Central memory CD8-positive, alpha-beta T cell (primary cell): ENCODE measurements around the gene TPCN2.

Source experiments
- ATAC-seq: fragments of 150-1000 bp; cut with Tn5 transposase; replicated peaks from 2 replicates; pipeline ENCODE4 v1.10.0; 2022; ENCODE audit warnings: mild to moderate bottlenecking, moderate FRiP score, moderate number of reproducible peaks; ENCODE audit not compliant: poor library complexity, severe bottlenecking; ENCODE audit errors: extremely low read depth
- DNase-seq, 2 donors: peaks; one replicate each; pipeline ENCODE4 v3.0.0; 2021; ENCODE audit warnings: low spot score in 2 of 2
- H3K27ac Mint-ChIP-seq: one replicate; pipeline ENCODE4 v1.8.0; 2022; ENCODE audit warnings: low read depth, mild to moderate bottlenecking, moderate library complexity, mixed read lengths
- H3K27me3 Mint-ChIP-seq: one replicate; pipeline ENCODE4 v1.8.0; 2022; ENCODE audit warnings: mixed read lengths
- H3K36me3 Mint-ChIP-seq: one replicate; pipeline ENCODE4 v1.8.0; 2022; ENCODE audit warnings: mild to moderate bottlenecking, moderate library complexity, mixed read lengths; ENCODE audit not compliant: insufficient read depth
- H3K4me1 Mint-ChIP-seq: one replicate; pipeline ENCODE4 v1.8.0; 2022; ENCODE audit warnings: mixed read lengths
- H3K4me3 Mint-ChIP-seq: one replicate; pipeline ENCODE4 v1.8.0; 2022; ENCODE audit warnings: mild to moderate bottlenecking, moderate library complexity, mixed read lengths
- H3K9me3 Mint-ChIP-seq: one replicate; pipeline ENCODE4 v1.8.0; 2022; ENCODE audit warnings: mixed read lengths

Gene TPCN2

DNA sequence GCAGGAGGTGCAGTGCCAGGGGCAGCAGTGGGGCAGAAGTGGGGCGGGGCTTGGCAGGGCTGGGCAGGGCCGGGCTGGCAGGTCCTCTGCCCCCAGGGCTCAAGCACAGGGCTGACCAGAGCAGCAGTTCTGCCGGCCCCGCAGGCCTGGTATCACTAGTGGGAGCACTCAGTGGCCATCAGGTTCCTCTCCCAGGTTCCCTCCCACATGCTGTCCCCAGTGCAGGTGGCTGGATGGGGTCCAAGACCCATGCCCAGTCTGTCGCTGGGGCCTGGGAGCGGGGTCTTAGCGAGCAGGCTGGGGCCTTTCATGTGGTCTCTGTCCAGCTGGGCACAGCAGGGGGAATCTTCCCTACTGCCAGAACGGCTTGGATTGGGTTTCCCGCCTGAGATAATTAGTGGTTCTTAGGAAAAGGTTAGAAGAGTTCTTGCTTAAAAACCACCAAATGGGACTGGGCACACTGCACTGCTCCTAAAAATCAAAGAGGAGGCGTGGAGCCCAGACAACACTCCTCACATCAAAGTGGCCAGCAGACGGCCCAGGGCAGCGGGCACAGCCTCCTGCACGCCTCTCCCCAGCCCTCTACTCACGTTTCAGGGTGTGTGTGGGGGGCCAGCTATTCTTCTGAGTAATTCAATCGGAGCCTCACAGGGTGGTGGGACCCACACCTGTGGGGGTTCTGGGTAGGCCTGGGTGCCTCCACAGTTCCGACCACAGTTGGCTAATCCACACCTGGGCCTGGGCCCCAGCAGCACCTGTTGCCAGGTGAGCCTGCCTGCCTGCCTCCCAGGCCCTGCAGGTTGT lies 45.6 kb downstream of the TPCN2 start:
- H3K4me3 Mint-ChIP-seq, result no peak overlapping the region
- no peak for ATAC-seq
- H3K36me3 Mint-ChIP-seq, result peaks cover 2% of the 10 kb centered on the region
- no peak for DNase-seq
- no peak overlapping the region for H3K27ac Mint-ChIP-seq
- H3K9me3 Mint-ChIP-seq, result no peaks in the 10 kb centered on the region
- no peaks in the 10 kb centered on the region for H3K27me3 Mint-ChIP-seq
- no peaks in the 10 kb centered on the region for H3K4me1 Mint-ChIP-seq

GRCh38 chr11:69094915-69095290 lies 46.2 kb downstream of the TPCN2 start:
- no peak overlapping the region for H3K4me3 Mint-ChIP-seq
- no peak for ATAC-seq
- no peaks in the 10 kb centered on the region for H3K4me1 Mint-ChIP-seq
- H3K36me3 Mint-ChIP-seq, result peaks cover 2% of the 10 kb centered on the region
- H3K9me3 Mint-ChIP-seq, result no peaks in the 10 kb centered on the region
- H3K27me3 Mint-ChIP-seq, result no peaks in the 10 kb centered on the region
- H3K27ac Mint-ChIP-seq, result no peak overlapping the region
- no peak for DNase-seq

DNA sequence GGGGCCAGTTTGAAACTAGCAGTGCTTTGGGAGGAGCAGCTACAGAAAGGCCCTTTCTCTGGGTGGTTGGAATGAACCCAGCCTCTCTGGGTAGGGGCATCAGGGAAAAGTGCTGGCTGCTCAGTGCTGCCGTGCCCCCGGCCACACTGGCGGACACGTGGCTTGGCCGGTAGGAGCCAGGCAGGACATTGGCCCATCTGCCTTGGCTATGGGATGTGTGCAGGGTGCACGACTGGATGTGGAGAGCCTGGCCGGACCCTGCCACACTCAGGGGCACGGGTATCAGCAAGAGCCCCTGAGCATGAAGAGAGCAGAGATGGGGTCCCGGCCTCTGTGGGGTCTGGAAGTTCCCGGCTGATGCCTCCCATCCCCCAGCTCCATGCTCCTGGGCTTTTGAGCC lies 46.6 kb downstream of the TPCN2 start:
- DNase-seq (no peak), ATAC-seq (no peak)
- H3K4me1 Mint-ChIP-seq, result no peaks in the 10 kb centered on the region
- peaks cover 2% of the 10 kb centered on the region for H3K36me3 Mint-ChIP-seq
- no peak overlapping the region for H3K27ac Mint-ChIP-seq
- H3K9me3 Mint-ChIP-seq, result no peaks in the 10 kb centered on the region
- no peak overlapping the region for H3K4me3 Mint-ChIP-seq
- H3K27me3 Mint-ChIP-seq, result no peaks in the 10 kb centered on the region

- Mint-ChIP-seq H3K9me3 (no peaks in the 10 kb centered on the region), H3K4me3 (no peak overlapping the region), H3K27ac (no peak overlapping the region), H3K36me3 (peaks cover 2% of the 10 kb centered on the region), H3K4me1 (peaks cover 2% of the 10 kb centered on the region), H3K27me3 (no peaks in the 10 kb centered on the region)
- DNase-seq (no peak), ATAC-seq (no peak)
Observed at GRCh38 chr11:69096473-69096872, 47.7 kb downstream of the TPCN2 start.

DNA sequence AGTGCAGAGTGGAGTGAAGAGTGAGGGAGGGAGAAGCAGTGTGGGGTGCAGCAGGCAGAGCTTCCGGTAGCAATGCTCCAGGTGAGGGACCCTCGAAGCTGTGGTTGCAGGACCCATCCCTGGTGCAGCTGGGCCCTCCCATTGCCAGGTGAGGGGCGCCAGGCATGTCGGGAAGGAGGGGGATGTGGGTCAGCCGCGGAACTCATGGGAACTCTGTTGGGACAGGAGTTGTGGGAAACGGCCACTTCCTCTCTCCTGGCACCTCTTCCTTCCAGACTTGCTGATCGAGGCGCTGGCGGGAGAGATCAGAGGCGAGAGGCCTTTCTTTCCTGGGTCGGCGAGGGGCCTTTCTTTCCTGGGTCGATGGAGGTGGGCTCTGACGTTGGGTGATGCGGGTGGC lies 48.5 kb downstream of the TPCN2 start:
- Mint-ChIP-seq H3K9me3 (no peaks in the 10 kb centered on the region), H3K27me3 (peaks cover 1% of the 10 kb centered on the region), H3K27ac (no peak overlapping the region), H3K36me3 (no peaks in the 10 kb centered on the region), H3K4me3 (no peak overlapping the region), H3K4me1 (peaks cover 5% of the 10 kb centered on the region)
- DNase-seq, result no peak
- no peak for ATAC-seq

DNA sequence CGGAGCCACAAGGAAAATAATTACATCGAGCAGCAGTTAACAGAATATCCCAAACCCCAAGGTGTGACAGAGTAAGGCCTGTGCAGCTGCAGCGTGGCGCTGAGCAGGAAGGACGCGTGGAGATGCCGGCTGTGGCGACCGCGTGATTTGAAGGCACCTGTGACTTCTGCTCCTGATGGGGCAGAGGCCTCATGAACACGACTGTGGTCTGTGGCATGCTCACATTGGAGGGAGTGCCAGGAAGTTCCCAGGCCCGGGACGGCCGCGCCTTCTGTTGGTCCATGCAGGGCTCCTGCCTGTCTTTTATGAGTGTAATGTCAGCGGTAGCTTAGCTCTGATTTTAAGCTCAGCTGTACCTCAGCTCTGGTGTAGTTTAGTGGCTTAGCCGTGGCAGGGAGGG lies 50.4 kb downstream of the TPCN2 start:
- H3K36me3 Mint-ChIP-seq, result no peaks in the 10 kb centered on the region
- H3K4me1 Mint-ChIP-seq, result peaks cover 5% of the 10 kb centered on the region
- peaks cover 16% of the 10 kb centered on the region for H3K27me3 Mint-ChIP-seq
- DNase-seq (no peak), ATAC-seq (no peak)
- no peak overlapping the region for H3K27ac Mint-ChIP-seq
- no peak overlapping the region for H3K4me3 Mint-ChIP-seq
- no peaks in the 10 kb centered on the region for H3K9me3 Mint-ChIP-seq

DNA sequence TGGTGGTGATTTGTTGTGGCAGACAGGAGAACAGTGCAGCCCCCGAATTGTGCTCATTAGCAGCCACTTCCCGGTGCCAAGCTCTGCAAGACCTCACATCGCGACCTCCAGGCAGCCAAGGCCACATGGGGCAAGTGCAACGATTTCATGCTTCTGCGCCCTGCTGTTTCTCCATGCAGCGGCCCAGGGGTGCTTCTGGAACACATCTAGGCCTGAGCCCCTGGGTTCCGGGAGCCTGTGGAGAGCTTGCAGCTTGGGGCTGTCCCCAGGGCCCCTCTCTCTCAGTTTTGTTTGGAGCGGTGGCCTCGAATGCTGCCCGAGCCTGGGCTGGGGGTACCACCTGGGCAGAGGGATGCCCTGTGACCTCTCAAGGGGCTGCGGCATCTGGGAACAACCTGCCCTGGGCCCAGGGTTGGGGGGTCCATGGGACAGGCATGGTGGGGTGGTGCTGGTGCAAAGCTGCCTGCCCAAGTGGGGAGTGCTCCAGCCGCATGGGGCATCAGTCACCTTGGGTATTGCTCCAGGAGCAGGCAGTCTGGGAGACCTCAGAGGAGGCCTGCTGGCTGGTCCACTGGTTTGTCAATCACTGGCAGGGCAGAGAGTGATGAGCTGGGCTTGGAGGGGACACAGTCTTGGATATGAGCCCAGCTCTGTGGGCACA lies 51.9 kb downstream of the TPCN2 start:
- Mint-ChIP-seq H3K4me1 (peaks cover 5% of the 10 kb centered on the region), H3K36me3 (no peaks in the 10 kb centered on the region), H3K9me3 (no peaks in the 10 kb centered on the region), H3K27me3 (peaks cover 16% of the 10 kb centered on the region), H3K4me3 (no peak overlapping the region), H3K27ac (no peak overlapping the region)
- no peak for DNase-seq
- no peak for ATAC-seq

GRCh38 chr11:69101115-69101791 lies 52.5 kb downstream of the TPCN2 start:
- Mint-ChIP-seq H3K4me3 (no peak overlapping the region), H3K4me1 (peaks cover 5% of the 10 kb centered on the region), H3K27me3 (peaks cover 16% of the 10 kb centered on the region), H3K36me3 (no peaks in the 10 kb centered on the region), H3K27ac (no peak overlapping the region), H3K9me3 (no peaks in the 10 kb centered on the region)
- peak; percentile 54 to 66 for DNase-seq
- ATAC-seq, result peak; percentile 77

DNA sequence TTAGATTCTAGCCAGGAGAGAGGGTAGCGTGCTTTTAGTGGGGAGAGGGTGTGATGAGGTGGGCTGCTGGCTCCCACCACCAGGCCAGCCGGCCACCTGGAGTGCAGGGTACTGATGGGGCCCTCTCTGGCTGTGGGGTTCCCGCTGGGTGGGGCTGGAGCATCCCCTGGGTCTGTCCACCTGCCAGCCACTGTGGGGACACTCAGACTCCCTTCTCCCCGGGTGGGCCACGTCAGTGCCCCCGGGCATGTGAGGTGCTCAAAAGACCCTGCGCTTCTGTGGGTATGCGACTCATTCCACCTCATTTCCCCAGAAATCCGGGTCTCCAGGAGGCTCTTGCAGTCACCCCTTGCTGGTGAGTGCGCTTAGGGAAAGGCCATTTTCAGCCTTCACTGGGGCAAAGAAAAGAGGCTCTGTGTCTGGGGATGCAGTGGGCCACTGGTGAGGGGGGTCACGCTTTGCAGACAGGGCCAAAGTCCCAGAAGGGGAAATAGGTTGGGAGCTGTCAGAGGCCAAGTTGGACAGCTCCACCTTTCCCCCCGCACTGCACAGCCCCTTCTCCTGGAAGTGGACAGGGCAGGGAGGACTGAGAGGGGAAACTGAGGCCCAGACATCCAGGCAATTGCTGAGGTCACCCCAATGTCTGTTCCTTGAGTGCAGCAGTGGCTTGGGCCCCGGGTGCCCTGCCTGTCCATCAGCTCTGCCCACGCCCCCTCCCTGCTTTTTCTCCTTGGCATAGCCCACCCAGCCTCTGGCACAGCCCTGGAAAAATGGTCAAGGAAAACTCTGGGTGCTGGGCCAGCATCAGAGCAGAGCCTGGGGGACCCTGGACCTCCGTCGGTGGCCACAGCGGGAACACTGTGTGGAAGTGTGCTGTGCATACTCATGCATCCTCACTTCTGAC lies 53.3 kb downstream of the TPCN2 start:
- DNase-seq (no peak), ATAC-seq (no peak)
- Mint-ChIP-seq H3K36me3 (no peaks in the 10 kb centered on the region), H3K9me3 (no peaks in the 10 kb centered on the region), H3K4me1 (peaks cover 5% of the 10 kb centered on the region), H3K4me3 (no peak overlapping the region), H3K27ac (no peak overlapping the region), H3K27me3 (peaks cover 16% of the 10 kb centered on the region)

DNA sequence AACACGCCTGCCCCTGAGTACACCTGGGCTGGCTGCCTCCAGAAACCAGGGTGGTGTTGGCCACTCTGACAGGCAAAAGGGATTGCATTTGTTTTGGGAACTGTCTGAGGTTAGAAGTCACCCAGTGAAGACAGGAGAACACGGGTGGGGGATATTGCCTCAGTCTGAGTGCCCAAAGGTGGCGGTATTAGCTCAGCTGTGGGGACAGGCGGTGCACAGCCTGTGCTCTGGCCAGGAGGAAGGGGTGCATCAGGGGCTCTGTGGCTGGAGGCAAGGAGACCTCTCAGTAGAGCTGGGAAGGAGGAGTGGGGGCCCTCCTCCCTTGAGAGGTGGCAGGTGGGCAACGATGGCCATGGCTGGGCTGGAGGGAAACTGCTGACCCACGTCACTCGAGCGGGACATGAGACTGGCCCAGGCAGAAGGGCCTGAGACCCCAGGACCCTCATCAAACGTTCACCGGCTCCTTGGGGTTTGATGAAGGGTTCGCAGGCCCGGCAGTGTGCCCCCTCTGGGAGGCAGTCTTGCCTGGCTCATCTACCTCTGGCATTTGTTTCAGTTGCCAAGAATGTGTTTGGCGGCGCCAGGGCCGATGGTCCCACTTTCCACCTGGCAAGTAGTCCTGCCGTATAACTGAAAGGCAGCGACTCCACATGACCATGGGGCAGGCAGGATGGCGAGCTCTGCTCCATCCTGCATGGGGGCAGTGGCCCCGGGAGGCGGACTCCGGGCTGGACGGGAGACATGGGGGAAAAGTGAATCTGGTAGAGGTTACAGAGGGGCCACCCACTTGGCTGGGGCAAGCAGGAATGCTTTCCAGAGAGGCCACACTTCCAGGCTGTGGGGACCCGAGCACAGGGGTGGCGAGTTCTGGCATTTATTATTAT lies 54.2 kb downstream of the TPCN2 start:
- Mint-ChIP-seq H3K36me3 (peaks cover 1% of the 10 kb centered on the region), H3K9me3 (no peaks in the 10 kb centered on the region), H3K27ac (no peak overlapping the region), H3K4me1 (peaks cover 5% of the 10 kb centered on the region), H3K27me3 (peaks cover 20% of the 10 kb centered on the region), H3K4me3 (no peak overlapping the region)
- ATAC-seq (no peak), DNase-seq (no peak)

DNA sequence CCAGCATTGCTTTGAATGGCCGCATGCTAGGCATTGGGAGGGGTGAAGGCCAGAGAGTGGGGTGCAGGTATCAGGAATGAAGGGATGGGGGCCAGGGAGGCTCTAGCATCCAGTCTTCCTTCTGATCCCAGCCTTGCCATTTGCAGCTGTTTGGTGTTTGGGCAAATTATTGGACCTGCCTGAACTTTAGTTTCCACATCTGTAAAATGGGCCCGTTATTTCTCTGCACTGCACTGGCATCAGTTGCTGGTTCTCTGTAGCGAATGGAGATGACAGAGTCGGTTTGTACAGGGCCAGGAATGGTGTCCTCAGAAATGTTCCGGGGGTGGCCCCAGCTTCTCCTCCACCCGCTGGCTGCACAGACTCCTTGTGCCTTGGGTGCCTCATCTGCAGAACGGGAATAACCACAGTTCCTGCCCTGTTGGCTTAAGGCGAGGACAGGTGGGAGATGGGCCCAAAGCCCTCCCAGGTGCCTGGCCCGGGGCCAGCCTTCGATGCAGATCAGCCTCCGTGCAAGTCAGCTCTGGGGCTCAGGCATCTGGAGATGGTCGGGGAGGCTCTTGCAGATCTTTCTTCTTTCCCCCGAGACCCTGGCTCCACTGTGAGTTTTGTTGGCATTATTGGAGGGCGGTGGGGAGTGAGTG lies 55.6 kb downstream of the TPCN2 start:
- no peak for ATAC-seq
- Mint-ChIP-seq H3K9me3 (no peaks in the 10 kb centered on the region), H3K36me3 (peaks cover 2% of the 10 kb centered on the region), H3K4me3 (no peak overlapping the region), H3K4me1 (peaks cover 5% of the 10 kb centered on the region), H3K27ac (no peak overlapping the region), H3K27me3 (peaks cover 25% of the 10 kb centered on the region)
- DNase-seq, result no peak
